GM12878 (cell line): ENCODE measurements around the gene IFNAR2. TPM values are rescaled to one million over a fixed set of nuclear protein-coding genes. Genes with fewer than 3 reads are reported as not detected.

ENCODE experiments used
- ATF3 ChIP-seq: IDR thresholded peaks from 2 replicates; pipeline ENCODE4 v1.6.1; 2011; ENCODE audit warnings: low read depth, mild to moderate bottlenecking, low read length, moderate library complexity, borderline replicate concordance; ENCODE audit errors: extremely low read depth
- BHLHE40 ChIP-seq, 2 experiments: fragments of 450-650 bp in 1 of 2; IDR thresholded peaks; 2 replicates each; pipeline ENCODE4 v1.6.1; 2011 to 2017; ENCODE audit warnings: low read depth in 2 of 2, borderline replicate concordance in 1 of 2, improper control_type of control experiment in 1 of 2, low read length in 1 of 2, mild to moderate bottlenecking in 1 of 2
- CREB1 ChIP-seq: IDR thresholded peaks from 2 replicates; pipeline ENCODE4 v1.6.1; 2012; ENCODE audit warnings: low read depth, mild to moderate bottlenecking, inconsistent platforms
- FOXK2 ChIP-seq: fragments of 450-650 bp; IDR thresholded peaks from 2 replicates; pipeline ENCODE4 v1.6.1; 2017; ENCODE audit warnings: mild to moderate bottlenecking, moderate library complexity
- HDGF ChIP-seq: fragments of 450-650 bp; IDR thresholded peaks from 2 replicates; pipeline ENCODE4 v1.6.1; 2016; ENCODE audit warnings: antibody characterized with exemption
- IKZF2 ChIP-seq, 2 experiments: fragments of 450-650 bp; IDR thresholded peaks; 2 replicates each; pipeline ENCODE4 v1.6.1; 2017; ENCODE audit warnings: mild to moderate bottlenecking in 2 of 2, moderate library complexity in 2 of 2
- KDM1A ChIP-seq: fragments of 200-600 bp; sonication (generic); IDR thresholded peaks from 2 replicates; pipeline ENCODE4 v1.6.1; 2016; ENCODE audit warnings: borderline replicate concordance
- MLLT1 ChIP-seq: fragments of 450-650 bp; IDR thresholded peaks from 2 replicates; pipeline ENCODE4 v1.6.1; 2016; ENCODE audit warnings: mild to moderate bottlenecking
- MXI1 ChIP-seq: fragments of 150-350 bp; IDR thresholded peaks from 2 replicates; pipeline ENCODE4 v1.6.1; 2011; ENCODE audit warnings: low read depth, mild to moderate bottlenecking, inconsistent platforms, low read length, improper control_type of control experiment
- PAX8 ChIP-seq: fragments of 450-650 bp; IDR thresholded peaks from 2 replicates; pipeline ENCODE4 v1.6.1; 2017; ENCODE audit warnings: mild to moderate bottlenecking, moderate library complexity
- POU2F2 ChIP-seq: IDR thresholded peaks from 3 replicates; pipeline ENCODE4 v1.6.1; 2011; ENCODE audit warnings: low read depth, mild to moderate bottlenecking, low read length, borderline replicate concordance
- RELB ChIP-seq: fragments of 450-650 bp; IDR thresholded peaks from 2 replicates; pipeline ENCODE4 v1.6.1; 2017; ENCODE audit warnings: low read depth, mild to moderate bottlenecking, moderate library complexity
- REST ChIP-seq: IDR thresholded peaks from 2 replicates; pipeline ENCODE4 v1.6.1; 2012; ENCODE audit warnings: mild to moderate bottlenecking, low read depth, low read length
- RUNX3 ChIP-seq: IDR thresholded peaks from 2 replicates; pipeline ENCODE4 v1.6.1; 2012; ENCODE audit warnings: low read length, inconsistent platforms
- SKIL ChIP-seq: fragments of 450-650 bp; IDR thresholded peaks from 2 replicates; pipeline ENCODE4 v1.6.1; 2017; ENCODE audit warnings: mild to moderate bottlenecking, low read depth, inconsistent platforms; ENCODE audit not compliant: poor library complexity, severe bottlenecking
- SPI1 ChIP-seq: IDR thresholded peaks from 2 replicates; pipeline ENCODE4 v1.6.1; 2011; ENCODE audit warnings: low read depth, mild to moderate bottlenecking, low read length, moderate library complexity, borderline replicate concordance; ENCODE audit not compliant: insufficient read depth
- TAF1 ChIP-seq: IDR thresholded peaks from 2 replicates; pipeline ENCODE4 v1.6.1; 2011; ENCODE audit warnings: mild to moderate bottlenecking, low read depth, low read length, borderline replicate concordance
- TCF12 ChIP-seq: IDR thresholded peaks from 2 replicates; pipeline ENCODE4 v1.6.1; 2011; ENCODE audit warnings: low read depth, mild to moderate bottlenecking, low read length
- polyA plus RNA-seq, 11 experiments: library from polyadenylated mRNA; depleted of rRNA in 4 of 11; unstranded in 6 of 11; stranded (reverse) in 5 of 11; fragments of >200 nt; fragmentation: Nextera tagmentation in 4 of 11; fragmentation: Illumina TruSeq in 1 of 11; extraction: Ambion mirVana in 4 of 11; extraction: Trizol in 1 of 11; gene quantifications; 1 replicate in 1 of 11; 2 replicates in 10 of 11; pipeline versions ENCODE4 v1.2.1 to v1.2.3, GENCODE V29; 2011 to 2016; ENCODE audit warnings: inconsistent platforms in 2 of 11, missing spikeins in 2 of 11, low read depth in 1 of 11
- total RNA-seq, 4 experiments: library from RNA; depleted of rRNA in 3 of 4; stranded (reverse); fragments of >200 nt in 3 of 4; fragmentation: Illumina TruSeq in 1 of 4; extraction: Trizol in 1 of 4; gene quantifications; 2 replicates each; pipeline versions ENCODE4 v1.2.1 to v1.2.3, GENCODE V29; 2013 to 2021

Gene IFNAR2
- total and polyA plus RNA-seq, 10 of the 15 experiments (the other 5 are each of a cell fraction or from before 2014, with no cell fraction given): 8.5 to 99.7 (median 58.1) TPM

GRCh38 chr21:33265664-33266049 is 35.9 kb downstream of the IFNAR2 start (continued):
- TF ChIP-seq MLLT1 (0 out of 2 replicates have a peak, but pooled peaks have one; percentile 30), KDM1A (no peak), SKIL (peak; percentile 42), CREB1 (peak; percentile 75), FOXK2 (no peak), BHLHE40 (IDR thresholded peaks at IDR 0.05; ENCODE audit: borderline replicate concordance in 1 of 2, low read depth in 2 of 2, low read length in 1 of 2) (0 out of 4 replicates have a peak, but pooled peaks of 1 of the 2 experiments have one; percentile 20), HDGF (0 out of 2 replicates have a peak, but pooled peaks have one; percentile 16), RELB (0 out of 2 replicates have a peak, but pooled peaks have one; percentile 20), MXI1 (peak; percentile 64; the same call in 1 of the 2 replicates), SPI1 (peak; percentile 49; the same call in 1 of the 2 replicates), ATF3 (no peak), IKZF2 (IDR thresholded peaks at IDR 0.05) (peak in 1 of 2 experiments; percentile 23; a peak in 3 of 4 replicates), TCF12 (0 out of 2 replicates have a peak, but pooled peaks have one; percentile 20), TAF1 (0 out of 2 replicates have a peak, but pooled peaks have one; percentile 15), PAX8 (no peak), REST (peak; percentile 81), POU2F2 (no peak), RUNX3 (peak; percentile 72)
